Progenitor cell of endocrine pancreas (in vitro differentiated cells): Measurements from ENCODE around the gene IL2RA. TPM values are rescaled to one million over a fixed set of nuclear protein-coding genes. Genes with fewer than 3 reads are reported as not detected.

Source experiments
- DNase-seq: peaks from one replicate; pipeline ENCODE4 v3.0.0; 2021; ENCODE audit warnings: low spot score; ENCODE audit not compliant: unreplicated experiment
- H3K27ac Mint-ChIP-seq: 2 replicates; pipeline ENCODE4 v1.8.0; 2021; ENCODE audit warnings: mild to moderate bottlenecking, moderate library complexity, mixed read lengths
- H3K27me3 Mint-ChIP-seq: 2 replicates; pipeline ENCODE4 v1.8.0; 2021; ENCODE audit warnings: mixed read lengths
- H3K36me3 Mint-ChIP-seq: 2 replicates; pipeline ENCODE4 v1.8.0; 2022; ENCODE audit warnings: mixed read lengths; ENCODE audit not compliant: insufficient read depth
- H3K4me1 Mint-ChIP-seq: 2 replicates; pipeline ENCODE4 v1.8.0; 2021; ENCODE audit warnings: low read depth, mixed read lengths
- H3K4me3 Mint-ChIP-seq: 2 replicates; pipeline ENCODE4 v1.8.0; 2021; ENCODE audit warnings: low read depth, mild to moderate bottlenecking, moderate library complexity, mixed read lengths
- H3K9me3 Mint-ChIP-seq: 2 replicates; pipeline ENCODE4 v1.8.0; 2021; ENCODE audit warnings: low read depth, mixed read lengths
- total RNA-seq: library from RNA; stranded (reverse); gene quantifications from 2 replicates; pipeline ENCODE4 v1.2.1, GENCODE V29; 2021
- TF ChIP-seq, protein P1 (sequence below): fragments of 200-600 bp; sonication (generic); IDR thresholded peaks from one replicate; pipeline ENCODE4 v1.5.0; 2021; ENCODE audit warnings: antibody characterized with exemption, mild to moderate bottlenecking; ENCODE audit not compliant: unreplicated experiment

The IL2RA gene
- total RNA-seq, 1 donor from 2014 or later, result not detected

DNA sequence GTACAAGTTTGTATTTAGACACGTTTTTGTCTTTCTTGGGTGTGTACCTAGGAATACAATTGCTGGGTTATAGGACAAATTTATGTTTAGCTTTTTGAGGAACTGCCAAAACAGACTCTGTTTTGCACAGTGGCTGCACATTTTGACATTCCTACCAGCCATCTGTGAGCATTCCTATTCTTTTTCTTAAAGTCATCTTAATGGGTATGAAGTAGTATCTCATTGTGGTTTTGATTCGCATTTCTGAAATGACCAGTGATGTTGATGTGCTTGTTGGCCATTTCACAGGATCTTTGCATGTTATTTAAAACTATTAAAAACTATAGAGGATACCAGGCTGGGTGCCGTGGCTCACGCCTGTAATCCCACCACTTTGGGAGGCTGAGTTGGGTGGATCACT lies 52.2 kb downstream of the IL2RA start:
- H3K36me3 Mint-ChIP-seq, result peaks cover 2% of the 10 kb centered on the region
- no peak overlapping the region for H3K4me3 Mint-ChIP-seq
- no peaks in the 10 kb centered on the region for H3K4me1 Mint-ChIP-seq
- H3K27me3 Mint-ChIP-seq, result peaks cover 9% of the 10 kb centered on the region
- H3K9me3 Mint-ChIP-seq, result peaks cover 10% of the 10 kb centered on the region
- H3K27ac Mint-ChIP-seq, result no peak overlapping the region
- TF ChIP-seq, protein P1, sequence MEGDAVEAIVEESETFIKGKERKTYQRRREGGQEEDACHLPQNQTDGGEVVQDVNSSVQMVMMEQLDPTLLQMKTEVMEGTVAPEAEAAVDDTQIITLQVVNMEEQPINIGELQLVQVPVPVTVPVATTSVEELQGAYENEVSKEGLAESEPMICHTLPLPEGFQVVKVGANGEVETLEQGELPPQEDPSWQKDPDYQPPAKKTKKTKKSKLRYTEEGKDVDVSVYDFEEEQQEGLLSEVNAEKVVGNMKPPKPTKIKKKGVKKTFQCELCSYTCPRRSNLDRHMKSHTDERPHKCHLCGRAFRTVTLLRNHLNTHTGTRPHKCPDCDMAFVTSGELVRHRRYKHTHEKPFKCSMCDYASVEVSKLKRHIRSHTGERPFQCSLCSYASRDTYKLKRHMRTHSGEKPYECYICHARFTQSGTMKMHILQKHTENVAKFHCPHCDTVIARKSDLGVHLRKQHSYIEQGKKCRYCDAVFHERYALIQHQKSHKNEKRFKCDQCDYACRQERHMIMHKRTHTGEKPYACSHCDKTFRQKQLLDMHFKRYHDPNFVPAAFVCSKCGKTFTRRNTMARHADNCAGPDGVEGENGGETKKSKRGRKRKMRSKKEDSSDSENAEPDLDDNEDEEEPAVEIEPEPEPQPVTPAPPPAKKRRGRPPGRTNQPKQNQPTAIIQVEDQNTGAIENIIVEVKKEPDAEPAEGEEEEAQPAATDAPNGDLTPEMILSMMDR, result no peak
- DNase-seq, result no peak

DNA sequence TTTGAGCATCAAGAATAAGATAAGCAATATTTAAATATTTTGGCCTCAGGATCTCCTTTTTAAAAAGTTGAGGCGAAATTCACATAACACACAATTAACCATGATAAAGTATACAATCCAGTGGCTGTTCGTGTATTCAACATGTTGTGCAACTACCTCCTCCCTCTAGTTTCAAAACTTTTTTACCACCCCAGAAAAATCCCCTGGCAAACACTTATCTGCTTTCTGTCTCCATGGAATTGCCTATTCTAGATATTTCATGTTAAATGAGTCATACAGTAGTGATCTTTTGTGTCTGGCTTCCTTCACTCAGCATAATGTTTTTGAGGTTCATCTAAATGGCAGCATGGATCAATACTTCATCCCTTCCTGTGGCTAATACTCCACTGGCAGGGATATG lies 53.0 kb downstream of the IL2RA start:
- Mint-ChIP-seq H3K36me3 (peaks cover 2% of the 10 kb centered on the region), H3K4me3 (no peak overlapping the region), H3K9me3 (peaks cover 10% of the 10 kb centered on the region), H3K4me1 (no peaks in the 10 kb centered on the region), H3K27me3 (peaks cover 13% of the 10 kb centered on the region), H3K27ac (no peak overlapping the region)
- TF ChIP-seq, protein P1, result no peak
- no peak for DNase-seq

DNA sequence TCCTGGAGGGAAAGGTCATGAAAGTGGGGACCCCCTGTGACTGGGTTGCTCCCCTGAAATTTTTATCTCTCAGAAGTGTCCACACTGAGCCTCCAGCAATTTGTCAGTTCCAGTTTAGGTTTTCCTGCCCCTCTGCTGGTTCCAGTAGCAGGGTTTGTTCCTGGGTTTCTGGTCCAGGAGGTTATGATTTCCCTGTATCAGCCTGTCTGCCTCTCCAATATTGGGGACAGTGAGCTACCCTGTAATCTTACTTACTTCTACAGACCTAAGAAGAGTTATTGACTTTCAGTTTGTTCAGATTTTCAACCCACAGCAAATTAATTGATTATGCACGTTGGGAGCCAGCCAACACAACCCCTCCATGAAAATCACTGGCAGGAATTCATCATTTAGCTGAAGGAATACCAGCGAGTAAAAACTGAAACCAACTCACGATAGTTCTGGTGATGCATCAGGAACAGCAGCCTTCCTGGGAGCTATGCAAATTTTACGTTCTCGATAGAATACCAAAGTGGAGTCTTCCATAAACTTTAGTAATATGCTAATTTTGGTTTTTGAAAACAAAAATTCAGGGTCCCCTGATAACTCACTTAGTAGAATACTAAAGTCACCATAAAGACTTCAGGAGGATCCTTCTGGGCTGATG lies 53.5 kb downstream of the IL2RA start:
- Mint-ChIP-seq H3K27me3 (peaks cover 13% of the 10 kb centered on the region), H3K36me3 (peaks cover 2% of the 10 kb centered on the region), H3K9me3 (peaks cover 10% of the 10 kb centered on the region), H3K4me1 (no peaks in the 10 kb centered on the region), H3K4me3 (no peak overlapping the region), H3K27ac (no peak overlapping the region)
- DNase-seq, result no peak
- TF ChIP-seq, protein P1, result no peak

DNA sequence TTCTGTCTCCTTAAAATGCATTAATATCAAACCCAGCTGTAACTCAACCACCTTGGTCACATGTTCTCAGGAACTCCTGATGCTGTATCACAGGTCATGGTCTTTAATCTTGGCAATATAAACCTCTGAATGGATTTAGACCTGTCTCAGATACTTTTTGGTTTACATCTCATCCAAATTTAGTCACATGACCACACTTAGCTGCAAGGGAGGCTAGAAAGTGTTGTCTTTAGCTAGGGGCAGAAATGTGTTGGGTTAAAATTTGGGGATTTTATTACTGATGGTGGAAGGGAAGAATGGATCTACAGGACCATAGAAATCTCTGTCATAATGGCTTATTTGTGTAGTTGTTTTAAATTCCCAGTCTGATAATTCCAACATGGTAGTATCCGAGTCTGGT lies 55.2 kb downstream of the IL2RA start:
- Mint-ChIP-seq H3K27me3 (peaks cover 19% of the 10 kb centered on the region), H3K27ac (no peak overlapping the region), H3K36me3 (peaks cover 2% of the 10 kb centered on the region), H3K4me1 (no peaks in the 10 kb centered on the region), H3K4me3 (no peak overlapping the region), H3K9me3 (peaks cover 10% of the 10 kb centered on the region)
- no peak for DNase-seq
- TF ChIP-seq, protein P1, result no peak

DNA sequence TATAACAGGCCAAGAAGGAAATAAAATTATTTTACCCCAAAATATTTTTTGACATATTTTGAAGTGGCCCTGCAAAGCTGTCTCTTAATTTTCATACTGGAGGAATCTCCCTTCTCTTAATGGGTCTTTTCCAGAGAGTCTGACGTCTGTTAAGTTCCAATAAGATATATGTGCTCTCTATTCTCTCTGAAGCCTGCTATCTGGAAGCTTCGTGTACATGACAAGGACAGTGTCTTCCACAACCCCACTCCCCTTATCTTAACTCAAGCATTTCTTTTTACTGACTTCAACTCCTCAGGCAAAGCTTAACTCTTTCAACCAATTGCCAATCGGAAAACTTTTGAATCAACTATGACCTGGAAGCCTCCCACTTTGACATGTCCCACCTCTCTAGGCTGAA lies 55.6 kb downstream of the IL2RA start:
- no peak overlapping the region for H3K27ac Mint-ChIP-seq
- no peak for DNase-seq
- H3K9me3 Mint-ChIP-seq, result peaks cover 10% of the 10 kb centered on the region
- TF ChIP-seq, protein P1, result no peak
- H3K36me3 Mint-ChIP-seq, result peaks cover 2% of the 10 kb centered on the region
- H3K4me3 Mint-ChIP-seq, result no peak overlapping the region
- peaks cover 19% of the 10 kb centered on the region for H3K27me3 Mint-ChIP-seq
- no peaks in the 10 kb centered on the region for H3K4me1 Mint-ChIP-seq
